ENCODE results near the gene PPRC1. TPM values are rescaled to one million over a fixed set of nuclear protein-coding genes. Genes with fewer than 3 reads are reported as not detected.
A peak's percentile ranks its signal among the peaks of the same experiment; 100 is the strongest.

Gene PPRC1
- total RNA-seq, 1 experiment from 2014 or later, result 13.3 TPM

DNA sequence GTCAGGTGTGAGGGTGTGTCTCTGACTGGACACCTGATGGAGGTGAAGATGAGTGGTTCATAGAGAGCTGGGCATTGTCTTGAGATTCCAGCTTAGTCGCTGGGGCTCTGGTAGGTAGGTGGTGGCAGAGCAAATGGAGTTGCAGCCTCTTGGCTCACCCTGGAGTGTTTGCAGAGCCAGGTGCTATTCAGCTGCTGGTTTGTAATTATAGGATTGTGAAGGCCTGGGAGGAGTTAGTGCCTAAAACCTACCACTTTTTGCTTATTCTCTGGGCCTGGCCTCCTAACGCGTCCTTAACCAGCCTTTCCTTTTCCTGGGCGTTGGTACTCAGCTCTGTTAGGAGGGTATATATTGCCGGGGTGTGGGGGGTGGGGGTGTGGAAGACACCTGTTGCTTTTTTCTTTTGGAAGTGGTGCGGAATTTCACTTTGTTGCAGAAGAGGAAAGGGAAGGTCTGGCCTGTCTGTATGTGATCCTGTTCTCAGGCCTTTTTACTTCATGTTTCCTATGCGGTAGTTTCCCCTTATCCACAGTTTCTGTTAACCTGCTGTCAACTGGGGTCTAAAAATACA lies 3.2 kb downstream of the PPRC1 start:
- Histone ChIP-seq H3K4me3 (no peak overlapping the region), H3K27me3 (no peaks in the 10 kb centered on the region), H3K36me3 (peaks cover 74% of the 10 kb centered on the region), H3K9me3 (no peaks in the 10 kb centered on the region)
- no peak for DNase-seq

DNA sequence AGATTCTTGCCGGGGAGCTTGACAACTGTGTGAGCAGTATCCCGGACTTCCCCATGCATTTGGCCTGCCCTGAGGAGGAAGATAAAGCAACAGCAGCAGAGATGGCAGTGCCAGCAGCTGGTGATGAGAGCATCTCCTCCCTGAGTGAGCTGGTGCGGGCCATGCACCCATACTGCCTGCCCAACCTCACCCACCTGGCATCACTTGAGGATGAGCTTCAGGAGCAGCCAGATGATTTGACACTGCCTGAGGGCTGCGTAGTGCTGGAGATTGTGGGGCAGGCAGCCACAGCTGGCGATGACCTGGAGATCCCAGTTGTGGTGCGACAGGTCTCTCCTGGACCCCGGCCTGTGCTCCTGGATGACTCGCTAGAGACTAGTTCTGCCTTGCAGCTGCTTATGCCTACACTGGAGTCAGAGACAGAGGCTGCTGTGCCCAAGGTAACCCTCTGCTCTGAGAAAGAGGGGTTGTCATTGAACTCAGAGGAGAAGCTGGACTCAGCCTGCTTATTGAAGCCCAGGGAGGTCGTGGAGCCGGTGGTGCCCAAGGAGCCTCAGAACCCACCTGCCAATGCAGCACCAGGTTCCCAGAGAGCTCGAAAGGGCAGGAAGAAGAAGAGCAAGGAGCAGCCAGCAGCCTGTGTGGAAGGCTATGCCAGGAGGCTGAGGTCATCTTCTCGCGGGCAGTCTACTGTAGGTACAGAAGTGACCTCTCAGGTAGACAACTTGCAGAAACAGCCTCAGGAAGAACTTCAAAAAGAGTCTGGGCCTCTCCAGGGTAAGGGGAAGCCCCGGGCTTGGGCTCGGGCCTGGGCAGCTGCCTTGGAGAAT lies 6.7 kb downstream of the PPRC1 start:
- DNase-seq, result no peak
- Histone ChIP-seq H3K4me3 (no peak overlapping the region), H3K27me3 (no peaks in the 10 kb centered on the region), H3K36me3 (peaks cover 90% of the 10 kb centered on the region), H3K9me3 (no peaks in the 10 kb centered on the region)

DNA sequence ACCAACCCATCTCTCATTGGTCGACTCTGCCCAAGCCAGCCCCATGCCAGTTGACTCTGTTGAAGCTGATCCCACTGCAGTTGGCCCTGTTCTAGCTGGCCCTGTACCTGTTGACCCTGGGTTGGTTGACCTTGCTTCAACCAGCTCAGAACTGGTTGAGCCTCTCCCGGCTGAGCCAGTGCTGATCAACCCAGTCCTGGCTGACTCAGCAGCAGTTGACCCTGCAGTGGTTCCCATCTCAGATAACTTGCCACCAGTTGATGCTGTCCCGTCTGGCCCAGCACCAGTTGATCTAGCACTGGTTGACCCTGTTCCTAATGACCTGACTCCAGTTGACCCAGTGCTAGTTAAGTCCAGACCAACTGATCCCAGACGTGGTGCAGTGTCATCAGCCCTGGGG lies 7.4 kb downstream of the PPRC1 start:
- DNase-seq, result no peak
- H3K27me3 ChIP-seq, result no peaks in the 10 kb centered on the region
- H3K9me3 ChIP-seq, result no peaks in the 10 kb centered on the region
- H3K36me3 ChIP-seq, result peaks cover 91% of the 10 kb centered on the region
- H3K4me3 ChIP-seq, result no peak overlapping the region

DNA sequence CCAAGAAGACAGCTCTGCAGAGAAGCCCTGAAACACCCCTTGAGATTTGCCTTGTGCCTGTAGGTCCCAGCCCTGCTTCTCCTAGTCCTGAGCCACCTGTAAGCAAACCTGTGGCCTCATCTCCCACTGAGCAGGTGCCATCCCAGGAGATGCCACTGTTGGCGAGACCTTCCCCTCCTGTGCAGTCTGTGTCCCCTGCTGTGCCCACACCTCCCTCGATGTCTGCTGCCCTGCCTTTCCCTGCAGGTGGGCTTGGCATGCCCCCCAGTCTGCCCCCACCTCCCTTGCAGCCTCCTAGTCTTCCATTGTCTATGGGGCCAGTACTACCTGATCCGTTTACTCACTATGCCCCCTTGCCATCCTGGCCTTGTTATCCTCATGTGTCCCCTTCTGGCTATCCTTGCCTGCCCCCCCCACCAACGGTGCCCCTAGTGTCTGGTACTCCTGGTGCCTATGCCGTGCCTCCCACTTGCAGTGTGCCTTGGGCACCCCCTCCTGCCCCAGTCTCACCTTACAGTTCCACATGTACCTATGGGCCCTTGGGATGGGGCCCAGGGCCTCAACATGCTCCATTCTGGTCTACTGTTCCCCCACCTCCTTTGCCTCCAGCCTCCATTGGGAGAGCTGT lies 8.2 kb downstream of the PPRC1 start:
- H3K36me3 ChIP-seq, result peaks cover 88% of the 10 kb centered on the region
- H3K4me3 ChIP-seq, result no peak overlapping the region
- no peak for DNase-seq
- no peaks in the 10 kb centered on the region for H3K27me3 ChIP-seq
- H3K9me3 ChIP-seq, result no peaks in the 10 kb centered on the region

DNA sequence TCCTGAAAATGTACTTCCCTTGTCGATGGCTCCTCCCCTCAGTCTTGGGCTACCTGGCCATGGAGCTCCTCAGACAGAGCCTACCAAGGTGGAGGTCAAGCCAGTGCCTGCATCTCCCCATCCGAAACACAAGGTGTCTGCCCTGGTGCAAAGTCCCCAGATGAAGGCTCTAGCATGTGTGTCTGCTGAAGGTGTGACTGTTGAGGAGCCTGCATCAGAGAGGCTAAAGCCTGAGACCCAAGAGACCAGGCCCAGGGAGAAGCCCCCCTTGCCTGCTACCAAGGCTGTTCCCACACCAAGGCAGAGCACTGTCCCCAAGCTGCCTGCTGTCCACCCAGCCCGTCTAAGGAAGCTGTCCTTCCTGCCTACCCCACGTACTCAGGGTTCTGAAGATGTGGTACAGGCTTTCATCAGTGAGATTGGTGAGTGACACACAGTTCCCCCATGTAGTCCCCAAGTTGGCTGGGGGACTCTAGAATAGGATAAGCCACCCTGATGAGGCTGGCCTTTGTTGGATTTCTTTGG lies 8.8 kb downstream of the PPRC1 start:
- DNase-seq, result no peak
- H3K9me3 ChIP-seq, result no peaks in the 10 kb centered on the region
- no peaks in the 10 kb centered on the region for H3K27me3 ChIP-seq
- no peak overlapping the region for H3K4me3 ChIP-seq
- H3K36me3 ChIP-seq, result peaks cover 88% of the 10 kb centered on the region

DNA sequence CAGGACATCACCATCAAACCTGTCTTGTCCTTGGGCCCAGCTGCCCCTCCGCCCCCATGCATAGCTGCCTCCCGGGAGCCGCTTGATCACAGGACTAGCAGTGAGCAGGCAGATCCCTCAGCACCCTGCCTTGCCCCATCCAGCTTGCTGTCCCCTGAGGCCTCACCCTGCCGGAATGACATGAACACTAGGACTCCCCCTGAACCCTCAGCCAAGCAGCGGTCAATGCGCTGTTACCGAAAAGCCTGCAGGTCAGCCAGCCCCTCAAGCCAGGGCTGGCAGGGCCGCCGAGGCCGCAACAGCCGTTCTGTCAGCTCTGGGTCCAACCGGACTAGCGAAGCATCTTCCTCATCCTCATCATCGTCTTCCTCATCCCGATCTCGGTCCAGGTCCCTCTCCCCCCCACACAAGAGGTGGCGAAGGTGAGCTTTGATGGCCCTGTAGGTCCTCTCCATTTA lies 14.2 kb downstream of the PPRC1 start:
- H3K9me3 ChIP-seq, result no peaks in the 10 kb centered on the region
- DNase-seq, result no peak
- H3K36me3 ChIP-seq, result peaks cover 78% of the 10 kb centered on the region
- H3K27me3 ChIP-seq, result no peaks in the 10 kb centered on the region
- no peak overlapping the region for H3K4me3 ChIP-seq

DNA sequence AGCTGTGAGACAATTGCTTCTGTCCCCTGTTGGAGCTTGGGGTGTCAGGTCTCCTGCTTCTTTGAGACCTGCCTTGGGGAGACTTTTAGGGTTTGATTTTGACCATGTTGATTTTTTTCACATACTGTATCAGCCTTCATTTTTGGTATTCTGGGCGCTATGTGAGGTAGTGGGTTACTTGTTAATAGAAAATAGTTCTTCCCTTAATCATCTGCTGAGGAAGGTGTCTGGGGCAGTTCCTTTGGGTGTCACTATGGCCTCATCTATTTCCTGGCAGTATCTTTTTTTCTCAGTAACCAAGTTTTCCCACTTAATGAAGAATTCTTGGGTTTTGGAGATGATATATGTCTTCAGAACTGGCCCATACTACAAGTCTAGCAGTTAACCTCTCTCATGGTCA lies 14.7 kb downstream of the PPRC1 start:
- peaks cover 78% of the 10 kb centered on the region for H3K36me3 ChIP-seq
- no peaks in the 10 kb centered on the region for H3K9me3 ChIP-seq
- no peaks in the 10 kb centered on the region for H3K27me3 ChIP-seq
- H3K4me3 ChIP-seq, result no peak overlapping the region
- DNase-seq, result no peak

DNA sequence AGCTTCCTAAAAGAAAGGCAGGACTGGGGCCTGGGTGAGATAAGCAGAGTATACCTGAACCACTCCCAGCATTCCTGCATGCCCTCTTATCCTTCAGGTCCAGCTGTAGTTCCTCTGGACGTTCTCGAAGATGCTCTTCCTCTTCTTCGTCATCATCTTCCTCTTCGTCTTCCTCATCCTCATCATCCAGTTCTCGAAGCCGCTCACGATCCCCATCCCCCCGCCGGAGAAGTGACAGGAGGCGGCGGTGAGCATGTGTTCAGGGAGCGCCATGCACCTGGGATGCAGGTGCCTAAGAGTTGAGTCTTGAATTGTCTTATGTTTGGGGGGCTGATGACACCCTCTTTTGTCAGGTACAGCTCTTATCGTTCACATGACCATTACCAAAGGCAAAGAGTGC lies 15.4 kb downstream of the PPRC1 start:
- Histone ChIP-seq H3K36me3 (peaks cover 78% of the 10 kb centered on the region), H3K4me3 (no peak overlapping the region), H3K27me3 (no peaks in the 10 kb centered on the region), H3K9me3 (no peaks in the 10 kb centered on the region)
- DNase-seq, result no peak

DNA sequence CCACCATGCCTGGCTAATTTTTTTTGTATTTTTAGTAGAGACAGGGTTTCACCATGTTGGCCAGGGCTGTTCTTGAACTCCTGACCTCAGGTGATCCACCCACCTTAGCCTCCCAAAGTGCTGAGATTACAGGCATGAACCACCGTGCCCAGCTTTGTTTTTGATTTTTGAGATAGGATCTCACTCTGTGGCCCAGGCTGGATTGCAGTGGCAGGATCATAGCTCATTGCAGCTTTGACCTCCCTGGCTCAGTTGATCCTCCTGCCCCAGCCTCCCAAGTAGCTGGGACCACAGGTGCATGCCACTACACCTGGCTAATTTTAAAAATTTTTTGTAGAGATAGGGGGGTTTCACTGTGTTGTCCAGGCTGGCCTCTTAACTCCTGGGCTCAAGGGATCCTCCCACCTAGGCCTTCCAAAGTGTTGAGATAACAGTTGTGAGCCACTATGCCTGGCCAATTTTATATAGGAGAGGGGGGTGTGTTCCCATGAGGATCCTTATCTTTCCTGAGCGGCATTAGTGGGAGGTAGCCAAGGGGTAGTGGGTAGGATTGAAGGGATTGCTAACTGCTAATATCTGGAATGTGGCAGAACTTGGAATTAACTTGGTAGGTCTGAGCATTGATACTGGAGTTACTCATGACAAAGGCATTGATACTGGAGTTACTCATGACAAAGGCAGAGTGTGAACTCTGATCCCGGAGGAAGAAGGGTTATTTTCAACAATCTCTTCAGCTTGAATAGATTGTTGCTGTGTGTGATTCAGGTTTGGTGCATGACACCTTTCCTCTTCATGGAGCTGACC lies 18.3 kb downstream of the PPRC1 start:
- Histone ChIP-seq H3K27me3 (no peaks in the 10 kb centered on the region), H3K36me3 (peaks cover 78% of the 10 kb centered on the region), H3K4me3 (peak overlapping the region; percentile 98), H3K9me3 (no peaks in the 10 kb centered on the region)
- peak; percentile 51 for DNase-seq

DNA sequence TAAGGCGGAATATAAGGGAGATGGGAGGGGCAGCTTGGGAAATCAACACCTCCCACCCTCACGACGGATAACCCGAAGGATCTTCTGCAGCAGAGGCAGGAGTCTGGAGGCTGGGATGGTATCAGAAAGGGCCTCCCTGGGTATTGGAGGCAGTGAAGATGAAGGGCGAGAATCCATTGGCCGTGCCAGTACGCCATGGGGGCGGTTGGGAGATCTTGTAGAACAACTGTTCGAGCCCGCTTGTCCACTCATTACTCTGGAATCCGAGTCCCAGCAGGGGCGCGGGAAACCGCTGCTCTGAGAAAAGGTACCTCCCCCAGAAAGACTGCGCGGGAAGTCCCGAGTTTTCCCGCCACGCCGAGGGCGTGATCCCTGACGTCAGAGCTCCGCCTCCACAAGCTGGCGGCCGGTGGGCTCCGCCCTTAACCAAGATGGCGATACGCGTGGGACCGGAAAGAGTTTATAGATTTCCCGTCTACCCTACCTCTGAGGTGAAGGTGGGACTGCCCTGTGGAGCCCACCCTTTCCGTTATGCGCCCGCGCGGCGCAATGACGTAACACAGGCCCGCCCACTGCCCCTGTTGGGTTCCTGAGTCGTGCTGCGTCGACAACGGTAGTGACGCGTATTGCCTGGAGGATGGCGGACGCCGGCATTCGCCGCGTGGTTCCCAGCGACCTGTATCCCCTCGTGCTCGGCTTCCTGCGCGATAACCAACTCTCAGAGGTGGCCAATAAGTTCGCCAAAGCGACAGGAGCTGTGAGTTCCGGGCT lies 19.1 kb downstream of the PPRC1 start, which contains the start of gene NOLC1:
NOLC1 (plus strand) TSS at position 616 of the 771 bp plus-strand sequence; CDS start at position 638, 22 bp downstream.
- peaks cover 78% of the 10 kb centered on the region for H3K36me3 ChIP-seq

DNA sequence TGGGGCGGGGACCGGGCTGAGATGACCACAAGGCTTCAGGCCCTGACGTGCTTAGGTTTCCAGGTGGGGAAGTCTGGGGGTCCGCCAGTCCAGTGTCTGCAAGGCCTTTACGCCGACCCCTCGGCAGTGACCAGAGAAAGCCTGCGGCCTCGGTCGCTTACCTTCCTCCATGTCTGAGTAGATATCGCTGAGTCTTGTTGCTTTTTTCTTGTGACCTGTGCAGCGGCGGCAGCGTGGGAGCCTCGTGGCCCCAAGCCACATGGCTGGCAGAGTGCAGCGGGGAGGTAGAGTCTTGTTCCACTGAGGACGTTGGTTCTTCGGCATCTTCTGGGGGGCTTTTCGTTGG lies 19.7 kb downstream of the PPRC1 start:
- Histone ChIP-seq H3K9me3 (no peaks in the 10 kb centered on the region), H3K27me3 (no peaks in the 10 kb centered on the region), H3K4me3 (peak overlapping the region; percentile 98), H3K36me3 (peaks cover 78% of the 10 kb centered on the region)
- DNase-seq, result peak; percentile 31

More for the DNA sequence above, 19.1 kb downstream of the PPRC1 start, which contains the start of gene NOLC1:
- peak; percentile 98 for DNase-seq
- Histone ChIP-seq H3K9me3 (no peaks in the 10 kb centered on the region), H3K4me3 (peak within 1 kb of the TSS; percentile 98), H3K27me3 (no peaks in the 10 kb centered on the region)

DNA sequence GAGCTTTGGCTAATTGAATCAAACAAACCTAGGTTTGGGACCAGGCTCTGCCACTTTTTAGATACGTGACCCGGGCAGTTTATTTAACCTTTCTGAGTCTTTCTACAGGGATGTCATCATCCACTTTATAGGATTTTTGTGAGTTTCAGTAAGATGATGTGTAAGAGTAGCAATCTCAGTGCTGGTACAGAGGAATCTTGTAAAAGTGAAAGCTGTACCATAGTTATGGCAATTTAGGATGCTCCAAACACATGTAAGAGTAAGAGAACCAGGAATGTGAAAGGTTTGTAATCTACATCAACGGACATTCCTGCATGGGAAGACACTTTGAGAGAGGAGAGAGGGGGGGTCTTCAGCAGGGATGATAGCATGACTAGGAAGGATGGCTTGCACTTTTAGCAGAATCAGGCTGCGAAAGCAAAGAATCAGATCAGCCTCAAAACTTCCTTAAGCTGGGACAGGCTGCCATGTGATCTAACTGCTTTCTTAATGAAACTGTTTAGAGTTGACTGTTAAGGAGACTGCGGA lies 20.3 kb downstream of the PPRC1 start:
- H3K36me3 ChIP-seq, result peaks cover 78% of the 10 kb centered on the region
- no peak for DNase-seq
- no peaks in the 10 kb centered on the region for H3K9me3 ChIP-seq
- H3K27me3 ChIP-seq, result no peaks in the 10 kb centered on the region
- peak overlapping the region; percentile 98 for H3K4me3 ChIP-seq

DNA sequence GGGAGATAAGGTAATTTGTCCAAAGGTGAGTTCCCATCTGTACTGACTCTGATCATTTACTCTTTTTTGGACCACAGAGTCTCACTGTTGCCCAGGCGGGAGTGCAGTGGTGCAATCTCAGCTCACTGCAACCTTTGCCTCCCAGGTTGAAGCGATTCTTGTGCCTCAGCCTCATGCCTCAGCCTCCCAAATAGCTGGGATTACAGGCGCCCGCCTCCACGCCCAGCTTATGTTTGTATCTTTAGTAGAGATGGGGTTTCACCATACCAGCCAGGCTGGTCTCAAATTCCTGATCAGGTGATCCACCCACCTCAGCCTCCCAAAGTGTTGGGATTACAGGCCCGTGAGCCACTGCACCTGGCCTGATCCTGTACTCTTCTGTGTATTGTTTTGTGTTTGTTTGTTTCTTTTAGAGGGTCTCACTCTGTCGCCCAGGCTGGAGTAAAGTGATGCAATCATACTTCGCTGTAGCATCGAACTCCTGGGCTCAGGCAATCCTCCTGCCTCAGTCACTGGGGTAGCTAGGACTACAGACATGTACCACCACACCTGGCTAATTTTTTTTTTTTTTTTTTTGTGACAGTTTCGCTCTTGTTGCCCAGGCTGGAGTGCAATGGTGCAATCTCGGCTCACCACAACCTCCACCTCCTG lies 21.8 kb downstream of the PPRC1 start:
- H3K27me3 ChIP-seq, result no peaks in the 10 kb centered on the region
- H3K4me3 ChIP-seq, result no peak overlapping the region
- no peaks in the 10 kb centered on the region for H3K9me3 ChIP-seq
- H3K36me3 ChIP-seq, result peaks cover 77% of the 10 kb centered on the region
- no peak for DNase-seq

DNA sequence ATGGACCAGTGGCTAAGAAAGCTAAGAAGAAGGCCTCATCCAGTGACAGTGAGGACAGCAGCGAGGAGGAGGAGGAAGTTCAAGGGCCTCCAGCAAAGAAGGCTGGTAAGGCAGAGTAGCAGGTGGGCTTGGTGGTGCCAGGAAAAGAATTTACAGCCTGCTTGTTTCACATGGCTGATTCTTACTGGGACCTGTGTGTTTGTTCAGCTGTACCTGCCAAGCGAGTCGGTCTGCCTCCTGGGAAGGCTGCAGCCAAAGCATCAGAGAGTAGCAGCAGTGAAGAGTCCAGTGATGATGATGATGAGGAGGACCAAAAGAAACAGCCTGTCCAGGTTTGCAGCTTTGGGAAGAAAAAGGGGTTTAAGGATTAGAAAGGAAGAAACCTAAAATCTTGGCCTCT lies 24.4 kb downstream of the PPRC1 start:
- DNase-seq, result no peak
- no peaks in the 10 kb centered on the region for H3K27me3 ChIP-seq
- no peaks in the 10 kb centered on the region for H3K9me3 ChIP-seq
- peaks cover 94% of the 10 kb centered on the region for H3K36me3 ChIP-seq
- H3K4me3 ChIP-seq, result no peak overlapping the region

DNA sequence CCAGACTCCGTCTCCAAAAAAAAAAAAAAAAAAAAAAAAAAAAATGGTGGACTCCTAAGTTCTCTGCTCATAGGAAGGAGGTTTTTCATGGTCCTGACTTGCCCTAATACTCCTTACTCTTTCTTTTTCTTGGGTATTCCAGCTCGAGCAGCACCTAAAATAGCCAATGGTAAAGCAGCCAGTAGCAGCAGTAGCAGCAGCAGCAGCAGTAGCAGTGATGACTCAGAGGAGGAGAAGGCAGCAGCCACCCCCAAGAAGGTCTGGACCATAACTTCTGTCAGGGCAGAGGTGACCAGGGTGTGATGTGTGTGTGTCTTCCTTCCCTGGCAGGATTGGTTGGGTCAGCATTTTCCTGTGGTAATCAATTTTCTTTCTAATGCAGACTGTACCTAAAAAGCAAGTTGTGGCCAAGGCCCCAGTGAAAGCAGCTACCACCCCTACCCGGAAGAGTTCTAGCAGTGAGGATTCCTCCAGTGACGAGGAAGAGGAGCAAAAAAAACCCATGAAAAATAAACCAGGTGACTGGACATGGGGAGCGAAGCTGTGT lies 26.3 kb downstream of the PPRC1 start:
- DNase-seq, result no peak

More for the DNA sequence above, 26.3 kb downstream of the PPRC1 start:
- Histone ChIP-seq H3K9me3 (no peaks in the 10 kb centered on the region), H3K27me3 (no peaks in the 10 kb centered on the region), H3K4me3 (no peak overlapping the region), H3K36me3 (peaks cover 97% of the 10 kb centered on the region)
